ACC112 (cell line): ENCODE results near the gene PAX7.

Experiments
- H2AFZ ChIP-seq: fragments of 200-600 bp; sonication (generic); one replicate; pipeline ENCODE4 v1.6.0; 2017; ENCODE audit warnings: antibody characterized with exemption, low read length; ENCODE audit not compliant: unreplicated experiment
- H3K27ac ChIP-seq: fragments of 200-600 bp; sonication (generic); 2 replicates; pipeline ENCODE4 v1.5.1; 2014; ENCODE audit warnings: low read depth, mild to moderate bottlenecking, antibody characterized with exemption, low read length, moderate library complexity
- H3K27me3 ChIP-seq: fragments of 200-600 bp; sonication (generic); 2 replicates; pipeline ENCODE4 v1.6.1; 2014; ENCODE audit warnings: mild to moderate bottlenecking, antibody characterized with exemption, low read length, moderate library complexity, mixed read lengths; ENCODE audit not compliant: insufficient read depth
- H3K36me3 ChIP-seq: fragments of 200-600 bp; sonication (generic); 2 replicates; pipeline ENCODE4 v1.6.1; 2016; ENCODE audit warnings: mild to moderate bottlenecking, antibody characterized with exemption, low read length, moderate library complexity, mixed read lengths; ENCODE audit not compliant: insufficient read depth
- H3K4me1 ChIP-seq: fragments of 200-600 bp; sonication (generic); one replicate; pipeline ENCODE4 v1.6.1; 2016; ENCODE audit warnings: low read length, mixed read lengths; ENCODE audit not compliant: insufficient read depth, unreplicated experiment, control insufficient read depth
- H3K4me3 ChIP-seq: fragments of 200-600 bp; sonication (generic); 2 replicates; pipeline ENCODE4 v1.5.1; 2014; ENCODE audit warnings: mild to moderate bottlenecking, low read depth, low read length
- H3K79me2 ChIP-seq: fragments of 200-600 bp; sonication (generic); one replicate; pipeline ENCODE4 v1.6.0; 2016; ENCODE audit warnings: low read length; ENCODE audit not compliant: control insufficient read depth, unreplicated experiment, insufficient read depth

The PAX7 gene

GRCh38 chr1:18636596-18637508, 6.2 kb downstream of the PAX7 start:
- H3K27ac ChIP-seq: no peak overlapping the region
- H3K4me3 ChIP-seq: no peak overlapping the region
- no peak overlapping the region for H2AFZ ChIP-seq
- no peaks in the 10 kb centered on the region for H3K79me2 ChIP-seq
- peaks cover 99% of the 10 kb centered on the region for H3K27me3 ChIP-seq
- no peaks in the 10 kb centered on the region for H3K36me3 ChIP-seq
- no peaks in the 10 kb centered on the region for H3K4me1 ChIP-seq

- Histone ChIP-seq H3K4me1 (no peaks in the 10 kb centered on the region), H3K4me3 (no peak overlapping the region), H3K27me3 (peaks cover 99% of the 10 kb centered on the region), H2AFZ (no peak overlapping the region), H3K27ac (no peak overlapping the region), H3K79me2 (no peaks in the 10 kb centered on the region), H3K36me3 (no peaks in the 10 kb centered on the region)
Observed at GRCh38 chr1:18637511-18637960, 6.9 kb downstream of the PAX7 start.

GRCh38 chr1:18637962-18638834, 7.6 kb downstream of the PAX7 start:
- H3K36me3 ChIP-seq: no peaks in the 10 kb centered on the region
- H3K27me3 ChIP-seq: peaks cover 100% of the 10 kb centered on the region
- H3K79me2 ChIP-seq: no peaks in the 10 kb centered on the region
- H3K4me3 ChIP-seq: no peak overlapping the region
- H2AFZ ChIP-seq: no peak overlapping the region
- H3K27ac ChIP-seq: no peak overlapping the region
- H3K4me1 ChIP-seq: no peaks in the 10 kb centered on the region

- Histone ChIP-seq H3K27ac (no peak overlapping the region), H2AFZ (no peak overlapping the region), H3K27me3 (peaks cover 100% of the 10 kb centered on the region), H3K4me1 (no peaks in the 10 kb centered on the region), H3K36me3 (no peaks in the 10 kb centered on the region), H3K79me2 (no peaks in the 10 kb centered on the region), H3K4me3 (no peak overlapping the region)
Observed at GRCh38 chr1:18638835-18639364, 8.3 kb downstream of the PAX7 start.

GRCh38 chr1:18639368-18640055, 8.9 kb downstream of the PAX7 start:
- no peak overlapping the region for H3K27ac ChIP-seq
- H3K36me3 ChIP-seq: no peaks in the 10 kb centered on the region
- no peak overlapping the region for H2AFZ ChIP-seq
- H3K27me3 ChIP-seq: peaks cover 100% of the 10 kb centered on the region
- no peaks in the 10 kb centered on the region for H3K4me1 ChIP-seq
- H3K79me2 ChIP-seq: no peaks in the 10 kb centered on the region
- H3K4me3 ChIP-seq: no peak overlapping the region

- Histone ChIP-seq H3K79me2 (no peaks in the 10 kb centered on the region), H3K27me3 (peaks cover 100% of the 10 kb centered on the region), H3K4me3 (no peak overlapping the region), H3K4me1 (no peaks in the 10 kb centered on the region), H3K36me3 (no peaks in the 10 kb centered on the region), H2AFZ (no peak overlapping the region), H3K27ac (no peak overlapping the region)
Observed at GRCh38 chr1:18640228-18641004, 9.8 kb downstream of the PAX7 start.

GRCh38 chr1:18641005-18641941, 10.6 kb downstream of the PAX7 start:
- Histone ChIP-seq H3K4me1 (no peaks in the 10 kb centered on the region), H3K79me2 (no peaks in the 10 kb centered on the region)

GRCh38 chr1:18642278-18643095, 11.8 kb downstream of the PAX7 start:
- Histone ChIP-seq H3K79me2 (no peaks in the 10 kb centered on the region), H3K36me3 (no peaks in the 10 kb centered on the region), H3K27ac (no peak overlapping the region), H2AFZ (no peak overlapping the region), H3K4me1 (no peaks in the 10 kb centered on the region), H3K27me3 (peaks cover 98% of the 10 kb centered on the region), H3K4me3 (no peak overlapping the region)

More at GRCh38 chr1:18641005-18641941, 10.6 kb downstream of the PAX7 start:
- Histone ChIP-seq H3K27ac (no peak overlapping the region), H3K4me3 (no peak overlapping the region), H3K27me3 (peaks cover 100% of the 10 kb centered on the region), H2AFZ (no peak overlapping the region), H3K36me3 (no peaks in the 10 kb centered on the region)
